HepG2 (cell line): Measurements from ENCODE around the gene SPG7. TPM values are rescaled to one million over a fixed set of nuclear protein-coding genes. Genes with fewer than 3 reads are reported as not detected.

Experiments used
- ATF1 ChIP-seq: IDR thresholded peaks from 2 replicates; pipeline ENCODE4 v1.6.1; 2016; ENCODE audit warnings: mild to moderate bottlenecking, control low read depth
- HIVEP1 ChIP-seq: sonication (generic); formaldehyde crosslinking; IDR thresholded peaks from 2 replicates; pipeline ENCODE4 v1.4.0; 2020; ENCODE audit warnings: mild to moderate bottlenecking, missing genetic modification reagents
- HMGXB3 ChIP-seq: sonication (generic); formaldehyde crosslinking; IDR thresholded peaks from 2 replicates; pipeline ENCODE4 v1.4.0; 2020; ENCODE audit warnings: missing genetic modification reagents, borderline replicate concordance
- HNF1B ChIP-seq: sonication (generic); formaldehyde crosslinking; IDR thresholded peaks from 2 replicates; pipeline ENCODE4 v1.5.1; 2020; ENCODE audit warnings: mild to moderate bottlenecking, moderate library complexity, missing genetic modification reagents
- POGK ChIP-seq: sonication (generic); formaldehyde crosslinking; conservative IDR thresholded peaks from 2 replicates; pipeline ENCODE4 v1.8.0; 2022; ENCODE audit warnings: mild to moderate bottlenecking, moderate library complexity, missing genetic modification reagents
- TBX3 ChIP-seq: fragments of 450-650 bp; IDR thresholded peaks from 2 replicates; pipeline ENCODE4 v1.6.1; 2017; ENCODE audit warnings: antibody characterized with exemption, mild to moderate bottlenecking, inconsistent platforms, borderline replicate concordance
- THRA ChIP-seq: sonication (generic); formaldehyde crosslinking; IDR thresholded peaks from 2 replicates; pipeline ENCODE4 v1.4.0; 2020; ENCODE audit warnings: missing genetic modification reagents, borderline replicate concordance
- ZBTB2 ChIP-seq: sonication (generic); formaldehyde crosslinking; IDR thresholded peaks from 2 replicates; pipeline ENCODE4 v1.8.0; 2022; ENCODE audit warnings: low read depth, missing genetic modification reagents
- ZFP37 ChIP-seq: sonication (generic); formaldehyde crosslinking; IDR thresholded peaks from 2 replicates; pipeline ENCODE4 v1.4.0; 2020; ENCODE audit warnings: missing genetic modification reagents, borderline replicate concordance
- ZNF563 ChIP-seq: sonication (generic); formaldehyde crosslinking; IDR thresholded peaks from 2 replicates; pipeline ENCODE4 v1.8.0; 2022; ENCODE audit warnings: mild to moderate bottlenecking, moderate library complexity, missing genetic modification reagents
- ZNF766 ChIP-seq: sonication (generic); formaldehyde crosslinking; IDR thresholded peaks from 2 replicates; pipeline ENCODE4 v1.5.0; 2020; ENCODE audit warnings: missing genetic modification reagents, borderline replicate concordance
- ZNF775 ChIP-seq: sonication (generic); formaldehyde crosslinking; IDR thresholded peaks from 2 replicates; pipeline ENCODE4 v1.4.0; 2020; ENCODE audit warnings: missing genetic modification reagents, mild to moderate bottlenecking, moderate library complexity, borderline replicate concordance
- polyA plus RNA-seq, 8 experiments: library from polyadenylated mRNA; depleted of rRNA in 3 of 8; stranded (reverse) in 7 of 8; unstranded in 1 of 8; fragments of >200 nt; fragmentation: Illumina TruSeq in 4 of 8; extraction: Trizol in 4 of 8; gene quantifications; 2 replicates each; pipeline versions ENCODE4 v1.2.1 to v1.2.3, GENCODE V29; 2011 to 2016; ENCODE audit warnings: low read depth in 4 of 8, missing spikeins in 1 of 8, mixed read lengths in 1 of 8; ENCODE audit not compliant: insufficient read depth in 1 of 8
- total RNA-seq, 5 experiments: library from RNA; depleted of rRNA; stranded (reverse); fragments of >200 nt; fragmentation: Illumina TruSeq; extraction: Trizol; gene quantifications; 2 replicates each; pipeline ENCODE4 v1.2.3, GENCODE V29; 2016; ENCODE audit warnings: low read depth in 1 of 5

Gene SPG7
- total and polyA plus RNA-seq, 2 of the 13 experiments (the other 11 are each of a cell fraction or from before 2014, with no cell fraction given), result 66.0 to 136 TPM

GRCh38 chr16:89565506-89566372 is 57.5 kb downstream of the SPG7 start (continued):
- TF ChIP-seq TBX3, result no peak
- TF ChIP-seq ZNF775 (CRISPR knock-in tag), result no peak
- peak; percentile 47; the same call in 1 of the 2 replicates for TF ChIP-seq ZNF563
- TF ChIP-seq ZNF766 (CRISPR knock-in tag), result peak; percentile 81; the same call in 1 of the 2 replicates
- TF ChIP-seq POGK (CRISPR knock-in tag), result peak; percentile 68
- TF ChIP-seq THRA, result peak; percentile 12; the same call in 1 of the 2 replicates
- TF ChIP-seq HMGXB3 (CRISPR knock-in tag), result no peak
- no peak for TF ChIP-seq ZBTB2 (CRISPR knock-in tag)
- TF ChIP-seq HIVEP1 (CRISPR knock-in tag), result no peak
- TF ChIP-seq ZFP37 (CRISPR knock-in tag), result peak; percentile 30; the same call in 1 of the 2 replicates
- TF ChIP-seq ATF1 (CRISPR knock-in tag), result no peak
- peak; percentile 82 for TF ChIP-seq HNF1B (CRISPR knock-in tag)
